HepG2 (cell line): ENCODE data around the gene HAGH. TPM values are rescaled to one million over a fixed set of nuclear protein-coding genes. Genes with fewer than 3 reads are reported as not detected.

Experiments
- ATAC-seq: fragments of 200-7000 bp; cut with Tn5 transposase; 3 replicates; pipeline ENCODE4 v1.9.1; 2020; ENCODE audit warnings: mild to moderate bottlenecking, moderate library complexity
- BruUV-seq: library from RNA; stranded (reverse); fragments of 400-500 nt; replicated peaks from 2 replicates; lab custom pipeline; 2021; lab: Mats Ljungman, UMichigan
- CTCF ChIA-PET: fragments of 300-600 bp; formaldehyde crosslinking; extraction: SDS; loops from one replicate; lab custom pipeline; 2021; ENCODE audit warnings: low total read pairs, inconsistent platforms, low intra/inter-chr PET ratio; lab: Yijun Ruan, JAX
- POLR2A ChIA-PET: fragments of 350-600 bp; sonication (Branson Sonifier 250); formaldehyde crosslinking; loops from one replicate; lab custom pipeline; 2020; ENCODE audit warnings: antibody characterized with exemption, inconsistent platforms; lab: Yijun Ruan, JAX
- DNase-seq: peaks from one replicate; pipeline ENCODE4 v3.0.0-alpha.2; 2015; ENCODE audit warnings: low spot score
- FAIRE-seq: peaks from 3 replicates; lab custom pipeline; 2011; peaks lifted over from hg19 to GRCh38; lab: Jason Lieb, UNC
- H2AFZ ChIP-seq: one replicate; pipeline ENCODE4 v1.6.1; 2011; ENCODE audit warnings: low read length, inconsistent platforms
- H3K27ac ChIP-seq: fragments of 300-600 bp; 3 replicates; pipeline ENCODE4 v1.8.0; 2011; ENCODE audit warnings: mixed run types, mild to moderate bottlenecking, mixed read lengths, low read length, inconsistent platforms; ENCODE audit not compliant: insufficient read depth; ENCODE audit errors: extremely low read length
- H3K27me3 ChIP-seq, 2 experiments: fragments of 200-600 bp in 1 of 2; 2 replicates in 1 of 2; 3 replicates in 1 of 2; pipeline versions ENCODE4 v1.6.0 to v1.8.0; 2011; ENCODE audit warnings: low read length in 2 of 2, mild to moderate bottlenecking in 2 of 2, moderate library complexity in 2 of 2, inconsistent platforms in 1 of 2; ENCODE audit not compliant: insufficient read depth in 2 of 2, control insufficient read depth in 1 of 2
- H3K36me3 ChIP-seq, 2 experiments: fragments of 200-600 bp in 1 of 2; replicated peaks in 1 of 2; 2 replicates in 1 of 2; 3 replicates in 1 of 2; pipeline versions ENCODE4 v1.5.1 to v1.8.0; 2011; ENCODE audit warnings: low read length in 2 of 2, inconsistent platforms in 1 of 2; ENCODE audit not compliant: insufficient read depth in 2 of 2, control insufficient read depth in 1 of 2
- H3K4me1 ChIP-seq: 2 replicates; pipeline ENCODE4 v1.5.1; 2012; ENCODE audit warnings: low read length, inconsistent platforms; ENCODE audit not compliant: insufficient read depth
- H3K4me2 ChIP-seq: 2 replicates; pipeline ENCODE4 v1.6.0; 2011; ENCODE audit warnings: low read depth, low read length, inconsistent platforms
- H3K4me3 ChIP-seq, 3 experiments: fragments of 200-600 bp in 1 of 3; sonication (generic), shearing (Covaris generic) in 1 of 3; replicated peaks in 1 of 3; 2 replicates each; pipeline ENCODE4 v1.5.1; 2011 to 2016; ENCODE audit warnings: low read length in 3 of 3, inconsistent platforms in 2 of 3, low read depth in 2 of 3, mild to moderate bottlenecking in 2 of 3, control low read depth in 1 of 3, mixed read lengths in 1 of 3; ENCODE audit not compliant: insufficient read depth in 1 of 3
- H3K79me2 ChIP-seq: one replicate; pipeline ENCODE4 v1.6.1; 2011; ENCODE audit warnings: low read length, inconsistent platforms; ENCODE audit not compliant: insufficient read depth
- H3K9ac ChIP-seq: 2 replicates; pipeline ENCODE4 v1.6.0; 2011; ENCODE audit warnings: mild to moderate bottlenecking, low read depth, low read length, inconsistent platforms; ENCODE audit not compliant: insufficient read depth
- H3K9me3 ChIP-seq: 2 replicates; pipeline ENCODE4 v1.5.1; 2012; ENCODE audit warnings: mild to moderate bottlenecking, low read length
- H4K20me1 ChIP-seq: 2 replicates; pipeline ENCODE4 v1.6.0; 2011; ENCODE audit warnings: inconsistent platforms, mild to moderate bottlenecking, low read length, moderate library complexity; ENCODE audit not compliant: insufficient read depth
- ELF1 ChIP-seq: sonication (generic); formaldehyde crosslinking; IDR thresholded peaks from 2 replicates; pipeline ENCODE4 v1.4.0; 2020; ENCODE audit warnings: missing genetic modification reagents
- FOXK2 ChIP-seq: fragments of 450-650 bp; IDR thresholded peaks from 2 replicates; pipeline ENCODE4 v1.6.1; 2016
- KLF9 ChIP-seq: IDR thresholded peaks from 2 replicates; pipeline ENCODE4 v1.6.1; 2016; ENCODE audit warnings: low read depth
- MEIS2 ChIP-seq: sonication (generic); formaldehyde crosslinking; IDR thresholded peaks from 2 replicates; pipeline ENCODE4 v1.9.0; 2021; ENCODE audit warnings: mild to moderate bottlenecking, missing genetic modification reagents
- NCOA2 ChIP-seq: sonication (generic); formaldehyde crosslinking; IDR thresholded peaks from 2 replicates; pipeline ENCODE4 v1.8.0; 2022; ENCODE audit warnings: inconsistent platforms
- NONO ChIP-seq, 2 experiments: fragments of 450-650 bp in 1 of 2; sonication (generic) in 1 of 2; formaldehyde crosslinking in 1 of 2; IDR thresholded peaks in 1 of 2; conservative IDR thresholded peaks in 1 of 2; 2 replicates each; pipeline versions ENCODE4 v1.6.1 to v1.8.0; 2017 to 2022; ENCODE audit warnings: mild to moderate bottlenecking in 1 of 2, missing genetic modification reagents in 1 of 2, moderate library complexity in 1 of 2
- ZBTB4 ChIP-seq: sonication (generic); formaldehyde crosslinking; IDR thresholded peaks from 2 replicates; pipeline ENCODE4 v1.4.0; 2020; ENCODE audit warnings: missing genetic modification reagents, mild to moderate bottlenecking, borderline replicate concordance
- ZNF17 ChIP-seq: sonication (generic); formaldehyde crosslinking; IDR thresholded peaks from 2 replicates; pipeline ENCODE4 v1.5.0; 2020; ENCODE audit warnings: mild to moderate bottlenecking, missing genetic modification reagents
- ZNF230 ChIP-seq: sonication (generic); formaldehyde crosslinking; IDR thresholded peaks from 2 replicates; pipeline ENCODE4 v1.4.0; 2020; ENCODE audit warnings: mild to moderate bottlenecking, missing genetic modification reagents
- ZNF362 ChIP-seq: sonication (generic); formaldehyde crosslinking; IDR thresholded peaks from 2 replicates; pipeline ENCODE4 v1.4.0; 2020; ENCODE audit warnings: missing genetic modification reagents, mild to moderate bottlenecking, borderline replicate concordance
- ZNF574 ChIP-seq: sonication (generic); formaldehyde crosslinking; IDR thresholded peaks from 2 replicates; pipeline ENCODE4 v1.4.0; 2020; ENCODE audit warnings: missing genetic modification reagents
- ZNF776 ChIP-seq: sonication (generic); formaldehyde crosslinking; IDR thresholded peaks from 2 replicates; pipeline ENCODE4 v1.4.0; 2020; ENCODE audit warnings: mild to moderate bottlenecking, missing genetic modification reagents
- ZSCAN21 ChIP-seq: sonication (generic); formaldehyde crosslinking; IDR thresholded peaks from 2 replicates; pipeline ENCODE4 v1.8.0; 2022; ENCODE audit warnings: mild to moderate bottlenecking, missing genetic modification reagents, moderate library complexity, borderline replicate concordance
- WGBS: methylation state at CpG from one replicate; pipeline ENCODE4 v1.1.6; 2017; ENCODE audit warnings: low lambda C conversion rate; 5-methylcytosine and 5-hydroxymethylcytosine counted together
- in situ Hi-C: cut with HindIII; loops from 2 replicates; pipeline ENCODE4 v1.10.0; 2017; ENCODE audit warnings: low pct_unique_long_range_greater_than_20kb; ENCODE audit not compliant: extremely low pct_ligation_motif_present
- intact Hi-C: fragments of 100-400 bp; cut with micrococcal nuclease; formaldehyde crosslinking; loops from one replicate; pipeline ENCODE4 v1.10.0; 2022; ENCODE audit not compliant: unreplicated experiment
- polyA plus RNA-seq, 8 experiments: library from polyadenylated mRNA; depleted of rRNA in 3 of 8; stranded (reverse) in 7 of 8; unstranded in 1 of 8; fragments of >200 nt; fragmentation: Illumina TruSeq in 4 of 8; extraction: Trizol in 4 of 8; gene quantifications; 2 replicates each; pipeline versions ENCODE4 v1.2.1 to v1.2.3, GENCODE V29; 2011 to 2016; ENCODE audit warnings: low read depth in 4 of 8, missing spikeins in 1 of 8, mixed read lengths in 1 of 8; ENCODE audit not compliant: insufficient read depth in 1 of 8
- total RNA-seq, 5 experiments: library from RNA; depleted of rRNA; stranded (reverse); fragments of >200 nt; fragmentation: Illumina TruSeq; extraction: Trizol; gene quantifications; 2 replicates each; pipeline ENCODE4 v1.2.3, GENCODE V29; 2016; ENCODE audit warnings: low read depth in 1 of 5

Gene HAGH
- total and polyA plus RNA-seq, 2 of the 13 experiments (the other 11 are each of a cell fraction or from before 2014, with no cell fraction given): 70.4 to 95.4 TPM

GRCh38 chr16:1807626-1808025, 19.0 kb downstream of the HAGH start (continued):
- TF ChIP-seq ZNF574 (CRISPR knock-in tag): no peak

GRCh38 chr16:1800701-1801100, 25.9 kb downstream of the HAGH start:
- Histone ChIP-seq H3K27me3 (no peaks in the 10 kb centered on the region), H3K4me2 (no peak overlapping the region), H3K4me1 (no peaks in the 10 kb centered on the region), H3K27ac (no peak overlapping the region), H3K9ac (no peak overlapping the region), H3K79me2 (no peaks in the 10 kb centered on the region), H2AFZ (no peak overlapping the region), H3K4me3 (no peak overlapping the region), H4K20me1 (no peaks in the 10 kb centered on the region), H3K36me3 (no peaks in the 10 kb centered on the region), H3K9me3 (peaks cover 24% of the 10 kb centered on the region)
- no TSS peak for BruUV-seq
- no peak for ATAC-seq
- WGBS: 89% methylated on average over 10 of the region's 10 CpGs
- in situ Hi-C loops (no loop called here), intact Hi-C loops (no loop called here)
- DNase-seq: no peak
- FAIRE-seq: no peak
- CTCF ChIA-PET: no interaction called here
- POLR2A ChIA-PET: interaction anchor here (1.1 to 1.2 kb wide), 2 partner anchors 13 to 18 kb away, joined by 3 read pairs; partner anchors contain the start of genes NUBP2 and SPSB3
- TF ChIP-seq NONO (IDR thresholded peaks at IDR 0.05) (no peak), NONO (CRISPR knock-in tag; conservative IDR thresholded peaks at IDR 0.05) (no peak), ZBTB4 (CRISPR knock-in tag) (no peak), ZNF230 (no peak), ELF1 (CRISPR knock-in tag) (no peak), MEIS2 (CRISPR knock-in tag) (no peak), ZNF362 (CRISPR knock-in tag) (no peak), ZNF17 (no peak), KLF9 (no peak), NCOA2 (no peak), ZSCAN21 (CRISPR knock-in tag) (no peak), ZNF776 (CRISPR knock-in tag) (no peak), FOXK2 (no peak)
